ENCODE measurements around the gene RAB11FIP5. TPM values are rescaled to one million over a fixed set of nuclear protein-coding genes. Genes with fewer than 3 reads are reported as not detected.

The RAB11FIP5 gene
- total and polyA plus RNA-seq, 2 of the 4 experiments (the other 2 are of a cell fraction), result 21.5 to 34.5 TPM

GRCh38 chr2:73099486-73099885, 13.3 kb downstream of the RAB11FIP5 start:
- H3K9ac ChIP-seq (ENCODE audit: low read depth, low read length), result no peak overlapping the region
- TF ChIP-seq MXI1 (IDR thresholded peaks at IDR 0.05; ENCODE audit: borderline replicate concordance, low read depth, low read length) (no peak), POLR2A (IDR thresholded peaks at IDR 0.05; ENCODE audit: low read depth, low read length) (no peak), NFE2L2 (IDR thresholded peaks at IDR 0.05; ENCODE audit: low read depth, low read length) (no peak), RAD21 (IDR thresholded peaks at IDR 0.05; ENCODE audit: low read length) (no peak), MAZ (IDR thresholded peaks at IDR 0.05; ENCODE audit: borderline replicate concordance, low read depth, low read length) (no peak), RCOR1 (IDR thresholded peaks at IDR 0.05; ENCODE audit: insufficient replicate concordance, low read length) (no peak), FOS (IDR thresholded peaks at IDR 0.05; ENCODE audit: low read depth, low read length) (no peak)
- peaks cover 45 to 94% of the 10 kb centered on the region in 2 experiments for H3K79me1 ChIP-seq (ENCODE audit: low read depth in 1 of 2, low read length in 2 of 2)
- in situ Hi-C loops (cut with MboI; ENCODE audit: low sequenced_read_pairs) (no loop called here), dilution Hi-C loops (cut with HindIII; ENCODE audit: low sequenced_read_pairs, unreplicated experiment) (no loop called here), intact Hi-C loops (cut with micrococcal nuclease) (no loop called here)
- no peak overlapping the region for H4K8ac ChIP-seq (ENCODE audit: low read depth in 2 of 2, low read length in 2 of 2)
- ChIA-PET POLR2A (ENCODE audit: unreplicated experiment) (interaction anchor here (0.6 kb wide), 1 partner anchor 142 kb away, joined by 4 read pairs; no protein-coding TSS in a partner anchor), CTCF (interaction anchor here (0.6 kb wide), 1 partner anchor 27 kb away, joined by 6 read pairs; no protein-coding TSS in a partner anchor)
- peaks cover 86% of the 10 kb centered on the region for H4K20me1 ChIP-seq (ENCODE audit: insufficient read depth, low read length)
- no peak overlapping the region for H2AK5ac ChIP-seq (ENCODE audit: low read depth, low read length)
- 100% methylated on average over 1 of the region's 3 CpGs; no CpG with 5 or more reads in 1 of the 2 experiments for WGBS, 2 experiments (ENCODE audit: extremely low coverage in 2 of 2, insufficient read length in 1 of 2)
- peaks cover 9% of the 10 kb centered on the region for H3K4me1 ChIP-seq (ENCODE audit: control insufficient read depth, insufficient read depth, low read length)
- no peak overlapping the region for H3K23ac ChIP-seq (ENCODE audit: low read depth, low read length)
- H2BK120ac ChIP-seq (ENCODE audit: low read depth, low read length), result no peak overlapping the region
- H3K4me3 ChIP-seq (ENCODE audit: insufficient read depth, low read depth, low read length), result no peak overlapping the region
- no peak overlapping the region for H2AK9ac ChIP-seq (replicated peaks; ENCODE audit: low read depth, low read length, poor library complexity)
- no peak overlapping the region for H2BK20ac ChIP-seq (ENCODE audit: low read depth, low read length)
- no peaks in the 10 kb centered on the region for H3K36me3 ChIP-seq (ENCODE audit: control insufficient read depth, insufficient read depth, low read length)
- no peaks in the 10 kb centered on the region for H3K9me3 ChIP-seq (ENCODE audit: control insufficient read depth, insufficient read depth, low read length)
- H3K18ac ChIP-seq (ENCODE audit: low read depth, low read length), result no peak overlapping the region
- ATAC-seq (ENCODE audit: low read depth), result no peak
- H3K14ac ChIP-seq (replicated peaks; ENCODE audit: low read depth, low read length), result no peak overlapping the region
- peaks cover 60% of the 10 kb centered on the region for H3K9me1 ChIP-seq (ENCODE audit: insufficient read depth, low read length)
- no peak overlapping the region for H4K91ac ChIP-seq (ENCODE audit: insufficient read depth, low read depth, low read length)
- H2AFZ ChIP-seq (replicated peaks; ENCODE audit: low read length, poor library complexity), result no peak overlapping the region
- no peak overlapping the region for H3K4ac ChIP-seq (ENCODE audit: low read depth, low read length)
- no peak overlapping the region for H2BK5ac ChIP-seq (ENCODE audit: low read depth, low read length, poor library complexity, severe bottlenecking)
- no peak overlapping the region for H2BK15ac ChIP-seq (ENCODE audit: low read depth, low read length)
- no peak overlapping the region for H3K4me2 ChIP-seq (ENCODE audit: low read depth, low read length)
- no peak overlapping the region for H3K56ac ChIP-seq (ENCODE audit: extremely low read depth, insufficient read depth, low read length)
- H4K5ac ChIP-seq (ENCODE audit: low read depth, low read length), result no peak overlapping the region
- BruUV-seq (replicated peaks), result no TSS peak
- H3K27me3 ChIP-seq (ENCODE audit: control insufficient read depth, insufficient read depth, low read length), result no peaks in the 10 kb centered on the region
- no peak for DNase-seq
- no peak overlapping the region for H3K27ac ChIP-seq (ENCODE audit: insufficient read depth, low read length)
